ENCODE results near the gene WDR11.

GRCh38 chr10:120802935-120803334 lies 48.2 kb upstream of the WDR11 start:
- TF ChIP-seq CTCF (IDR thresholded peaks at IDR 0.05 in 4 of 5, conservative IDR thresholded peaks at IDR 0.05 in 1 of 5) (no peak), POLR2A (IDR thresholded peaks at IDR 0.05) (no peak)
